ENCODE measurements around the gene RPRD1A.

GRCh38 chr18:36104749-36105148 lies 37.4 kb upstream of the RPRD1A start:
- TF ChIP-seq CTCF (IDR thresholded peaks at IDR 0.05; ENCODE audit: insufficient read depth, low read length, poor library complexity, severe bottlenecking) (no peak), EZH2phosphoT487 (conservative IDR thresholded peaks at IDR 0.05; ENCODE audit: low read length) (no peak)
